ENCODE results near the gene DCST1.

DNA sequence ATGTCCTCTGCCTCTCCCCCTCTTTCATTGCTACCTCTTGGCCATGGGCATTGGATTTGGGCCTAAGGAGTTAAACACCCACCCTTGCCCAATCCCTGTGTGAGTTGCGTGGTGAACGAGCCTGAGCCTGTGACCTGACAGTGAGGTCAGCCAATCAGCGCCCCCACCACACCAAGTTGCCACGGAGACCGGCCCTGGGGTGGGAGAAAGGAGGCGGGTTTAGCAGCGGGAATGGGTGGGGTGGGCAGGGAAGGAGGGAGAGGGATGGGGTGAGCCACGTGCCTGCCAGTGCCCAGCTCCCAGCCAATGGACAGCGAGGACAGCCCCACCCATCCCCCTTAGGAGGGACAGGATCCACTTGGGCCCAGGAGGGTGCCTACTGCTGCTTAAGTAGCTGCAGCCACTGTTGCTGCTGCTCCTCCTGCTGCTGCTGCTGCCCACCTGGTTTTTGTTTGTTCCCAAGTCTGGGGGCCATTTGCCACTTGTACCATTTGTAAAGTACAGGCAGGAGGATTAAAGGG lies 21.5 kb upstream of the DCST1 start:
- TF ChIP-seq ZNF274 (IDR thresholded peaks at IDR 0.05; ENCODE audit: low read depth, low read length) = no peak
- no peak for TF ChIP-seq YY1 (IDR thresholded peaks at IDR 0.05; ENCODE audit: insufficient read depth, insufficient read length)
- no peak for TF ChIP-seq SUZ12 (IDR thresholded peaks at IDR 0.05; ENCODE audit: extremely low read depth, insufficient read depth, insufficient read length)
